Measurements from ENCODE around the gene ENOX1. TPM values are rescaled to one million over a fixed set of nuclear protein-coding genes. Genes with fewer than 3 reads are reported as not detected.

ENOX1 gene
- total RNA-seq, 4 donors from 2014 or later, result 2.2 to 8.9 (median 6.2) TPM

- DNase-seq (ENCODE audit: low spot score) (no peak), ATAC-seq (ENCODE audit: low FRiP score) (no peak)
- no peak for TF ChIP-seq CTCF (IDR thresholded peaks at IDR 0.05)
These were observed 553.9 kb downstream of the ENOX1 start for GRCh38 chr13:43232873-43233265.

GRCh38 chr13:43232144-43232872, 554.5 kb downstream of the ENOX1 start:
- ATAC-seq (ENCODE audit: low FRiP score) (no peak), DNase-seq (ENCODE audit: low spot score) (no peak)
- TF ChIP-seq CTCF (IDR thresholded peaks at IDR 0.05), result no peak

GRCh38 chr13:43230989-43231388, 555.8 kb downstream of the ENOX1 start:
- ATAC-seq (ENCODE audit: low FRiP score) (no peak), DNase-seq (ENCODE audit: low spot score) (no peak)
- TF ChIP-seq CTCF (IDR thresholded peaks at IDR 0.05), result no peak

- ATAC-seq (ENCODE audit: low FRiP score) (no peak), DNase-seq (ENCODE audit: low spot score) (no peak)
- no peak for TF ChIP-seq CTCF (IDR thresholded peaks at IDR 0.05)
These were observed 557.3 kb downstream of the ENOX1 start for GRCh38 chr13:43229506-43229905.

- DNase-seq (ENCODE audit: low spot score), result no peak
- no peak for ATAC-seq (ENCODE audit: low FRiP score)
- TF ChIP-seq CTCF (IDR thresholded peaks at IDR 0.05), result no peak
These were observed 559.1 kb downstream of the ENOX1 start for GRCh38 chr13:43227721-43228120.

GRCh38 chr13:43223216-43223615, 563.6 kb downstream of the ENOX1 start:
- ATAC-seq (ENCODE audit: low FRiP score), result no peak
- DNase-seq (ENCODE audit: low spot score), result no peak
- TF ChIP-seq CTCF (IDR thresholded peaks at IDR 0.05), result no peak

GRCh38 chr13:43222086-43222485, 564.7 kb downstream of the ENOX1 start:
- no peak for DNase-seq (ENCODE audit: low spot score)
- TF ChIP-seq CTCF (IDR thresholded peaks at IDR 0.05), result no peak
- no peak for ATAC-seq (ENCODE audit: low FRiP score)

Data from omental fat pad (tissue), 4 donors.